Measurements from ENCODE around the gene RAB31.

Gene RAB31

GRCh38 chr18:9755615-9756014, 47.5 kb downstream of the RAB31 start:
- DNase-seq (ENCODE audit: low read depth), result peak; percentile 87
- TF ChIP-seq MAX (IDR thresholded peaks at IDR 0.05; ENCODE audit: low read depth, low read length) (0 out of 2 replicates have a peak, but pooled peaks have one; percentile 6), CTCF (IDR thresholded peaks at IDR 0.05; ENCODE audit: low read depth, low read length) (no peak)
- H3K4me3 ChIP-seq (ENCODE audit: low read depth, low read length), result no peak overlapping the region

- no peak for TF ChIP-seq CTCF (IDR thresholded peaks at IDR 0.05; ENCODE audit: low read depth, low read length)
- TF ChIP-seq MAX (IDR thresholded peaks at IDR 0.05; ENCODE audit: low read depth, low read length), result no peak
- TF ChIP-seq MYC (IDR thresholded peaks at IDR 0.05; ENCODE audit: low read depth, low read length), result no peak
- no peak for TF ChIP-seq POLR2A (IDR thresholded peaks at IDR 0.05; ENCODE audit: extremely low read depth, insufficient read length)
These were observed 48.3 kb downstream of the RAB31 start for GRCh38 chr18:9756271-9756932.

GRCh38 chr18:9756933-9757470, 48.9 kb downstream of the RAB31 start:
- DNase-seq (ENCODE audit: low read depth), result no peak
- TF ChIP-seq CTCF (IDR thresholded peaks at IDR 0.05; ENCODE audit: low read depth, low read length), result no peak
- no peak for TF ChIP-seq MAX (IDR thresholded peaks at IDR 0.05; ENCODE audit: low read depth, low read length)
- no peak for TF ChIP-seq MYC (IDR thresholded peaks at IDR 0.05; ENCODE audit: low read depth, low read length)
- no peak for TF ChIP-seq POLR2A (IDR thresholded peaks at IDR 0.05; ENCODE audit: extremely low read depth, insufficient read length)
- no peak overlapping the region for H3K4me3 ChIP-seq (ENCODE audit: low read depth, low read length)

More at GRCh38 chr18:9756271-9756932, 48.3 kb downstream of the RAB31 start:
- no peak overlapping the region for H3K4me3 ChIP-seq (ENCODE audit: low read depth, low read length)
- no peak for DNase-seq (ENCODE audit: low read depth)

- no peak overlapping the region for H3K4me3 ChIP-seq (ENCODE audit: low read depth, low read length)
- TF ChIP-seq MYC (IDR thresholded peaks at IDR 0.05; ENCODE audit: low read depth, low read length) (no peak), CTCF (IDR thresholded peaks at IDR 0.05; ENCODE audit: low read depth, low read length) (no peak), POLR2A (IDR thresholded peaks at IDR 0.05; ENCODE audit: extremely low read depth, insufficient read length) (no peak), MAX (IDR thresholded peaks at IDR 0.05; ENCODE audit: low read depth, low read length) (no peak)
- DNase-seq (ENCODE audit: low read depth), result peak; percentile 88
These were observed 49.9 kb downstream of the RAB31 start for GRCh38 chr18:9757827-9758621.

- DNase-seq (ENCODE audit: low read depth), result peak; percentile 51
- TF ChIP-seq MYC (IDR thresholded peaks at IDR 0.05; ENCODE audit: low read depth, low read length) (no peak), MAX (IDR thresholded peaks at IDR 0.05; ENCODE audit: low read depth, low read length) (peak; percentile 56)
- no peak overlapping the region for H3K4me3 ChIP-seq (ENCODE audit: low read depth, low read length)
These were observed 50.5 kb downstream of the RAB31 start for GRCh38 chr18:9758624-9759075.

GRCh38 chr18:9760641-9761040, 52.5 kb downstream of the RAB31 start:
- no peak overlapping the region for H3K4me3 ChIP-seq (ENCODE audit: low read depth, low read length)
- DNase-seq (ENCODE audit: low read depth), result no peak

More at GRCh38 chr18:9760641-9761040, 52.5 kb downstream of the RAB31 start:
- no peak for TF ChIP-seq MAX (IDR thresholded peaks at IDR 0.05; ENCODE audit: low read depth, low read length)
